ENCODE measurements around the gene PIBF1. TPM values are rescaled to one million over a fixed set of nuclear protein-coding genes. Genes with fewer than 3 reads are reported as not detected.

Gene PIBF1
- total RNA-seq, 6 experiments from 2014 or later: 5.3 to 10.9 (median 7.8) TPM

- Histone ChIP-seq H3K4me3 (no peak overlapping the region), H3K27me3 (no peaks in the 10 kb centered on the region), H3K4me1 (no peaks in the 10 kb centered on the region), H3K36me3 (no peaks in the 10 kb centered on the region), H3K9me3 (no peaks in the 10 kb centered on the region), H3K27ac (no peak overlapping the region)
- no peak for TF ChIP-seq POLR2A (IDR thresholded peaks at IDR 0.05)
- no peak for TF ChIP-seq CTCF (IDR thresholded peaks at IDR 0.05)
- no peak for DNase-seq
- intact Hi-C loops (cut with DNase I): no loop called here
- no peak for ATAC-seq
Measured at GRCh38 chr13:73038064-73038463, 256.1 kb downstream of the PIBF1 start.

GRCh38 chr13:73039201-73040108 lies 257.5 kb downstream of the PIBF1 start:
- ATAC-seq (no peak), DNase-seq (no peak)
- intact Hi-C loops (cut with DNase I): no loop called here
- H3K4me3 ChIP-seq: no peak overlapping the region
- 96% methylated on average over 2 of the region's 2 CpGs for WGBS (ENCODE audit: insufficient coverage, low coverage, low lambda C conversion rate, missing lambda C conversion rate)
- no peaks in the 10 kb centered on the region for H3K36me3 ChIP-seq
- H3K27me3 ChIP-seq: no peaks in the 10 kb centered on the region
- TF ChIP-seq CTCF (IDR thresholded peaks at IDR 0.05) (no peak), POLR2A (IDR thresholded peaks at IDR 0.05) (no peak)
- H3K27ac ChIP-seq: no peak overlapping the region
- no peaks in the 10 kb centered on the region for H3K4me1 ChIP-seq
- H3K9me3 ChIP-seq: no peaks in the 10 kb centered on the region

- no peak overlapping the region for H3K4me3 ChIP-seq
- 48% methylated on average over 3 of the region's 3 CpGs for WGBS (ENCODE audit: insufficient coverage, low coverage, low lambda C conversion rate, missing lambda C conversion rate)
- H3K9me3 ChIP-seq: no peaks in the 10 kb centered on the region
- no peak for TF ChIP-seq POLR2A (IDR thresholded peaks at IDR 0.05)
- TF ChIP-seq CTCF (IDR thresholded peaks at IDR 0.05): no peak
- intact Hi-C loops (cut with DNase I): no loop called here
- H3K36me3 ChIP-seq: no peaks in the 10 kb centered on the region
- no peaks in the 10 kb centered on the region for H3K27me3 ChIP-seq
- DNase-seq (no peak), ATAC-seq (peak in 2 of 4 donors; percentile 58 to 63)
- H3K27ac ChIP-seq: no peak overlapping the region
- H3K4me1 ChIP-seq: no peaks in the 10 kb centered on the region
Measured at GRCh38 chr13:73040484-73040883, 258.6 kb downstream of the PIBF1 start.

- intact Hi-C loops (cut with DNase I): no loop called here
- DNase-seq: no peak
- H3K36me3 ChIP-seq: no peaks in the 10 kb centered on the region
- no peak for ATAC-seq
- H3K27ac ChIP-seq: no peak overlapping the region
- no peak for TF ChIP-seq POLR2A (IDR thresholded peaks at IDR 0.05)
- TF ChIP-seq CTCF (IDR thresholded peaks at IDR 0.05): no peak
- H3K27me3 ChIP-seq: no peaks in the 10 kb centered on the region
- no peaks in the 10 kb centered on the region for H3K9me3 ChIP-seq
- WGBS (ENCODE audit: insufficient coverage, low coverage, low lambda C conversion rate, missing lambda C conversion rate): 62% methylated on average over 5 of the region's 7 CpGs
- no peak overlapping the region for H3K4me3 ChIP-seq
- H3K4me1 ChIP-seq: no peaks in the 10 kb centered on the region
Measured at GRCh38 chr13:73040968-73041596, 259.1 kb downstream of the PIBF1 start.
